HG03457 (cell line): ENCODE results near the gene PPP1R3E.

Experiments used
- ATAC-seq: cut with Tn5 transposase; IDR thresholded peaks from one replicate; pipeline ENCODE4 v1.9.1; 2021; ENCODE audit warnings: moderate number of reproducible peaks; ENCODE audit not compliant: unreplicated experiment

The PPP1R3E gene

DNA sequence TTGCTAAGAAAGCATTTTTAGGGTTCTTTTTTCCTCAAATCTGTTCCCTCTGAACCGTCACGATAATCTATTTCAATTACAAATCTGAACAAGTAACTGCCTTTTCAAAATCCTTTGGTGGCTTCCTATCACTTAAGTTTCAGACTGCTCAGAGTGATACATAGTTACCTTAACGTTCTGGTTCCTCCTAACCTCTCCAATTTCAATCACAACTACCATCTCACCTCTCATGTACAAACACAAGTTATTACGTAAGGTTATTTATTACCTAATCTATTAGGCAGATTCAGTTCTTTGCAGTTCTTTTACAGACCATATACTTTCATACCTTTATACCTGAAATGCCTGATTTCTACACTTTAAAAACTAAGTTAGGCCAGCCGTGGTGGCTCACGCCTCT, 52.8 kb downstream of the PPP1R3E start:
- ATAC-seq = no peak

DNA sequence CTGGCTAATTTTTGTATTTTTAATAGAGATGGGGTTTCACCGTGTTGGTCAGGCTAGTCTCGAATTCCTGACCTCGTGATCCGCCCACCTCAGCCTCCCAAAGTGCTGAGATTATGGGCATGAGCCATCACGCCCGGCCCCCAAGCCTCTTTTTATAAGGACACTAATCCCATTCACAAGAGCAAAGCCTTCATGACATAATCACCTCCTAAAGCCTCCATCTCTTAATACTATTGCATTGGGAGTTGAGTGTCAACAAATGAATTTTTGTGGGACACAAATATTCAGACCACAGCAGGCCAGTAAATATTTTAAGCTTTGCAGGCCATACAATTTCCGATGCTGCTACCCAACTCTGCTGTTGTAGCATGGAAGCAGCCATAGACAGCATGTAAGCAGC, 54.1 kb downstream of the PPP1R3E start:
- no peak for ATAC-seq
